ENCODE measurements around the gene PRKAA1. TPM values are rescaled to one million over a fixed set of nuclear protein-coding genes. Genes with fewer than 3 reads are reported as not detected.

Gene PRKAA1
- 29.9 and 35.4 TPM in 2 replicates for total RNA-seq

GRCh38 chr5:40798012-40798800 is at the start of gene PRKAA1:
PRKAA1 (minus strand) TSS chr5:40798374; CDS start chr5:40798189, 185 bp downstream.

GRCh38 chr5:40841068-40841805 is 43.1 kb upstream of the PRKAA1 start, which contains the start of gene CARD6:
CARD6 (plus strand) TSS chr5:40841367; CDS start chr5:40841383, 16 bp downstream.

GRCh38 chr5:40834849-40835787 is 36.9 kb upstream of the PRKAA1 start, which contains the start of gene RPL37:
RPL37 (minus strand) TSS chr5:40835222; CDS start chr5:40835185, 37 bp downstream.

GRCh38 chr5:40755407-40756365 is 42.5 kb downstream of the PRKAA1 start, which contains the start of gene TTC33:
TTC33 (minus strand) TSS chr5:40755961; CDS start chr5:40747018, 8,943 bp downstream.

Other genes starting within 250 kb of the PRKAA1 start
- 10.8 and 16.2 TPM in 2 replicates for gene PTGER4, start 118.5 kb downstream of the PRKAA1 start, total RNA-seq
- gene TTC33, start 42.4 kb downstream of the PRKAA1 start, total RNA-seq = 6.4 and 7.9 TPM in 2 replicates
- gene RPL37, start 36.8 kb upstream of the PRKAA1 start, total RNA-seq = 155 and 352 TPM in 2 replicates
- 6.0 and 6.5 TPM in 2 replicates for gene CARD6, start 43.0 kb upstream of the PRKAA1 start, total RNA-seq
- not detected in 2 replicates for gene C7, start 111.1 kb upstream of the PRKAA1 start, total RNA-seq